ENCODE measurements around the gene BOD1L1.

BOD1L1 gene

DNA sequence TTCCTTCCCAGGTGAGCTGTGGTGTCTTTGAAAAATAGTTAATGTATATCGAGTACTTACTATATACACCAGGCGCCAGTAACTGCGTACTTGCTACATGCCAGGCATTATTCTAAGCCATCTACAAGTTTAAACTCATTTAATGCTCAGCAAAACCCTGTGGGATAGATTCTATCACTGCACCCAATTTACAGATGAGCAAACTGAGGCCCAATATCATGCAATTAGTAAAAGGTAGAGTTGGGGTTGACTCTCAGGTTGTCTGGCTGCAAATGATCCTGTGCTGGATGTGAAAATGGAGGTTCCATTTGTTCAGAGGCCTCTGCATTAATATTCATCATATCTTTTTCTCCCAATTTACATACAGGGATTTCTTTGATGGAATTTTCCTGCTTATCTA is 100.9 kb downstream of the BOD1L1 start:
- Histone ChIP-seq H3K27ac (no peak overlapping the region), H3K4me3 (ENCODE audit: low read depth, low read length) (no peak overlapping the region), H3K27me3 (replicated peaks) (peaks cover 95% of the 10 kb centered on the region), H3K36me3 (replicated peaks) (no peaks in the 10 kb centered on the region)
- in situ Hi-C loops (cut with HindIII; ENCODE audit: low pct_ligation_motif_present, low sequenced_read_pairs), result no loop called here
- DNase-seq, result no peak
- TF ChIP-seq, protein P1, sequence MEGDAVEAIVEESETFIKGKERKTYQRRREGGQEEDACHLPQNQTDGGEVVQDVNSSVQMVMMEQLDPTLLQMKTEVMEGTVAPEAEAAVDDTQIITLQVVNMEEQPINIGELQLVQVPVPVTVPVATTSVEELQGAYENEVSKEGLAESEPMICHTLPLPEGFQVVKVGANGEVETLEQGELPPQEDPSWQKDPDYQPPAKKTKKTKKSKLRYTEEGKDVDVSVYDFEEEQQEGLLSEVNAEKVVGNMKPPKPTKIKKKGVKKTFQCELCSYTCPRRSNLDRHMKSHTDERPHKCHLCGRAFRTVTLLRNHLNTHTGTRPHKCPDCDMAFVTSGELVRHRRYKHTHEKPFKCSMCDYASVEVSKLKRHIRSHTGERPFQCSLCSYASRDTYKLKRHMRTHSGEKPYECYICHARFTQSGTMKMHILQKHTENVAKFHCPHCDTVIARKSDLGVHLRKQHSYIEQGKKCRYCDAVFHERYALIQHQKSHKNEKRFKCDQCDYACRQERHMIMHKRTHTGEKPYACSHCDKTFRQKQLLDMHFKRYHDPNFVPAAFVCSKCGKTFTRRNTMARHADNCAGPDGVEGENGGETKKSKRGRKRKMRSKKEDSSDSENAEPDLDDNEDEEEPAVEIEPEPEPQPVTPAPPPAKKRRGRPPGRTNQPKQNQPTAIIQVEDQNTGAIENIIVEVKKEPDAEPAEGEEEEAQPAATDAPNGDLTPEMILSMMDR (IDR thresholded peaks at IDR 0.05; ENCODE audit: low read depth, low read length, missing control alignments), result no peak

DNA sequence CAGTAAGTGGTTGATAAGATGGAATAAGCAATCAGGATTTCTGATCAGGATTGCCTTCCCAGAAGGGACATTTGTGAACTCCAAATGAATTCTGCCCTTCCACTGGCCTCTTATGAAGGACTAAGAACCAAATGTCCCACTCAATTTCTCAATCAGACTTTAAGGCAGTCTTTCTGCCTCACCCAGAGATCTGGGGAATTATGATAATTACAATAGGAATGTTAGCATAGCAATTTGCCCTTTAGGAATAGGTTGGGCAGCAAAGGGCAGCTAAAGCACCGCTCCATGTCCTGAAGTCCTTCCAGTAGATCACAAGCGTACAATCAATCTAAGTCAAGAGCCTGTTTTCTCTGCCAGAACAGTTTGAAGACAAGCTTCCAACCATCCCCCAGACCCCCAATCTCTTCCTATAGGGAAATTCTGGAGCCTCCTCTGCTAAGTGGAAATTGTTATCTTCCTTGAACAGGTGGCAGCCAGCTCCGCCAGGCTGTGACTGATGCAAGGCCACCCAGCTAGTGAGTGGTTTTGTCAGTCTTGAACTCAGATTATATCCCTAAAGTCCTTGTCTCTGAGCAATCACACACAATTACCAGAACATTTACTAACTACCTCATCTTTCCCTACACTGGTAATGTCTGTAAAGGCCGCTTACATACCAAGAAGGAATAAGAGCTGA is 101.8 kb downstream of the BOD1L1 start:
- DNase-seq, result no peak
- Histone ChIP-seq H3K4me3 (ENCODE audit: low read depth, low read length) (no peak overlapping the region), H3K27me3 (replicated peaks) (peaks cover 95% of the 10 kb centered on the region), H3K27ac (no peak overlapping the region), H3K36me3 (replicated peaks) (no peaks in the 10 kb centered on the region)
- in situ Hi-C loops (cut with HindIII; ENCODE audit: low pct_ligation_motif_present, low sequenced_read_pairs), result no loop called here
- TF ChIP-seq, protein P1 (IDR thresholded peaks at IDR 0.05; ENCODE audit: low read depth, low read length, missing control alignments), result no peak

DNA sequence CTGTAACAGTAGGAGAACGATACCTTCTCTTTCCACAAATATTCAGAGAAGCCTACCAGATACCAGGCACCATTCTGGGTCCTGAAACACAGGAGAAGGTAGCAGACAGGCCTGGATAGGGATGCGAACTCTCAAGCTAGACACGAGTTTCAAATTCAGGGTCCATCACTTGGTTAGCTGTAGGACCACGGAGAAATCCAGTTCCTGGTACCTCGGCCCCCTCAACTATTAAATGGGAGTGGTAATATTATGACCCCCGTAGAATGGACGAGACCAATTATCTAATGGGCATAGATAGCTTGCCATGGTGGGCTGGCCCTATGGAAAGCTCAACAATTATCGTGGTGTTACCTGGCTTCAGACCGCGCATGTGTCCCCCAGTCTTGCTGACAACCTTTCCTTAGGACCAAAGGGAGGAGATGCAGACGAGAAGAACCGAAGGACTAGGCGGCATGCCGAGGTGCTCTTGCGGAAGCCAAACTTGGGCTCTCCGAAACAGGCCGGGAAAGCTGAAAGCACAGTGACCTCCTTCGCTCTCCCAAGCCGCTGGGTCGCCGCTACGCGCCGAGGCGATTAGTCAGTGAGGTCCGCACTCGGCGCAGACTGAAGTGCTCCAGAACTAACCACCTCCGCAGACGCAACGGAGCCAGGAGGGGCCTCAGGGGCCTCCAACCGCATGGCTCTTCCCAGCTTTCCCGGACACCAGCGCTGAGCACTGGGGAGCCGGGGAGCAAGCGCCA is 102.9 kb downstream of the BOD1L1 start:
- in situ Hi-C loops (cut with HindIII; ENCODE audit: low pct_ligation_motif_present, low sequenced_read_pairs), result no loop called here
- Histone ChIP-seq H3K36me3 (replicated peaks) (no peaks in the 10 kb centered on the region), H3K27ac (no peak overlapping the region), H3K27me3 (replicated peaks) (peaks cover 86% of the 10 kb centered on the region), H3K4me3 (ENCODE audit: low read depth, low read length) (no peak overlapping the region)
- no peak for DNase-seq
- TF ChIP-seq, protein P1 (IDR thresholded peaks at IDR 0.05; ENCODE audit: low read depth, low read length, missing control alignments), result no peak

DNA sequence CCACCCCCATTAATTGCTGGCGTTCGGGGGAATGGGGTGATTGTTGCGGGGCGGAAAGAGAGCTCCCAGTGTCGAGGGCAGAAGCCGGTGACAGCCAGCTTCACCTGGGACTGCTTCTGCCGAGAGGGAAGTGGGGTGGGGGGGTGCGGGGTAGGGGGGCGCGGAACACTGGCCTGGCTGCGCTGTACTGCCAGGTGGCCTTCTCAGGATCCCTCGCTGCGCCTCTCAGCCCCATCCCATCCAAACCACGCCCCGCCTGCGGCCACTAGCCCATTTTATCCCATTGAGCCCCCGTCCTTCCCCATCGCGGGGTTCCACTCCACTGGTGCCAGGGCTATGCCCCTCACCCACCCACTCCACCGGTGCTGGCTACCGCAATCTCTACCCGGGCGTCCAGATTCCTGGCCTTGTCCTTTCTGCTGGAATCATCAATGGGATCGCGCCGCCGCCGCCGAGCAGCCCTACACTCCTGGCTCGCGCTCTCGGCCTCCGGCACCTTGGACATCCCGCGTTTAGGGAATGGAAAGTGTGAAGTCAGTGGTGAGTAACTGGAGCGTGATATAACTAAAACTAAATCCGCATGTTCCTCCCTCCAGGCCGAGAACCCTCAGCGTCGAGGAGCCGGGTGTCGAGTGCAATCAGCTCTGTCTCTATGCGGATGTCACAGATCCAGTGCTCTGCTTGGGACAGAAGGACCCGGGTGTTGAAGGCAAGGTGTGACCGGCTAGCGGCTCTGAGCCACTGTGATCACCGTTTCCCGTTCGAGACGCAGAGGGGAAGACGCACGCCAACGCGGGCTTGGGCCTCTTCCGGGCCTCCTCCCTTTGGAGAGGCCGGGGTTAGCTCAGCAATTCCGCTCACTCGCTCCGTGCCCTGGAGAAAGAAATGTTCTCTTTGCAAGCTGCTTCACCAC is 103.7 kb downstream of the BOD1L1 start:
- TF ChIP-seq, protein P1 (IDR thresholded peaks at IDR 0.05; ENCODE audit: low read depth, low read length, missing control alignments), result no peak
- Histone ChIP-seq H3K27me3 (replicated peaks) (peaks cover 80% of the 10 kb centered on the region), H3K27ac (no peak overlapping the region), H3K36me3 (replicated peaks) (no peaks in the 10 kb centered on the region), H3K4me3 (ENCODE audit: low read depth, low read length) (no peak overlapping the region)
- in situ Hi-C loops (cut with HindIII; ENCODE audit: low pct_ligation_motif_present, low sequenced_read_pairs), result no loop called here
- DNase-seq, result no peak

DNA sequence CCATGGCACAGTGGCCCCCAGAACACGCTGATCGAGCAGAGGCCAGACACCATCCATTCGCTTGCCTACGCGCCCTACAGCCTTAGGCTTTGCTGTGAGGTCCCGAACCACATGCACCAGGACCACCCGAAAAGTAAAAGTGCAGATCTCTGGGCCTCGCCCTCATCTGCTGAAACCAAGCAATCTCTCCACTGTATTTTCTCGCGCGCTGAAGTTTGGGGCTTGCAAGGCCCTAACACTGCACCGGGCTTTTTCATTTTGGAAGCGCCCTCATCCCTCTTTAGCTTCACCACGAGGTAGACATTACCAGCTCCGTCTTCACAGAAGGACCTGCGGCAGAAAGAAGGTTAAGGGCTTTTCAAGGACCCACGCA is 104.4 kb downstream of the BOD1L1 start:
- H3K27ac ChIP-seq, result no peak overlapping the region
- TF ChIP-seq, protein P1 (IDR thresholded peaks at IDR 0.05; ENCODE audit: low read depth, low read length, missing control alignments), result no peak
- DNase-seq, result no peak
- H3K4me3 ChIP-seq (ENCODE audit: low read depth, low read length), result no peak overlapping the region
- in situ Hi-C loops (cut with HindIII; ENCODE audit: low pct_ligation_motif_present, low sequenced_read_pairs), result no loop called here
- peaks cover 72% of the 10 kb centered on the region for H3K27me3 ChIP-seq (replicated peaks)
- H3K36me3 ChIP-seq (replicated peaks), result no peaks in the 10 kb centered on the region
